H1 (cell line): Measurements from ENCODE around the gene PRXL2A.

Experiments
- ASH2L ChIP-seq: fragments of 200-600, 300-600 bp; sonication (generic); IDR thresholded peaks from one replicate; pipeline ENCODE4 v1.7.1; 2017; ENCODE audit warnings: low read length
- ATF3 ChIP-seq: IDR thresholded peaks from 2 replicates; pipeline ENCODE4 v1.6.1; 2011; ENCODE audit warnings: low read depth, mild to moderate bottlenecking, low read length; ENCODE audit not compliant: insufficient read depth
- CEBPB ChIP-seq: IDR thresholded peaks from 2 replicates; pipeline ENCODE4 v1.6.1; 2012; ENCODE audit warnings: low read depth, low read length
- CTCF ChIP-seq, 3 experiments: IDR thresholded peaks; 1 replicate in 2 of 3; 2 replicates in 1 of 3; pipeline versions ENCODE4 v1.5.1 to v1.6.1; 2011; ENCODE audit warnings: low read length in 3 of 3, mild to moderate bottlenecking in 3 of 3, inconsistent platforms in 2 of 3, low read depth in 1 of 3, moderate library complexity in 1 of 3; ENCODE audit not compliant: insufficient read depth in 1 of 3; ENCODE audit errors: control extremely low read depth in 1 of 3
- EGR1 ChIP-seq: IDR thresholded peaks from 2 replicates; pipeline ENCODE4 v1.6.1; 2011; ENCODE audit warnings: low read depth, low read length, borderline replicate concordance
- EZH2 ChIP-seq: fragments of 200-600 bp; sonication (generic); IDR thresholded peaks from 2 replicates; pipeline ENCODE4 v1.7.1; 2012; ENCODE audit warnings: low read depth, mild to moderate bottlenecking, moderate library complexity, low read length, inconsistent platforms; ENCODE audit not compliant: severe bottlenecking
- GABPA ChIP-seq: IDR thresholded peaks from 2 replicates; pipeline ENCODE4 v1.6.1; 2011; ENCODE audit warnings: mild to moderate bottlenecking, low read length, moderate library complexity, borderline replicate concordance; ENCODE audit not compliant: insufficient read depth
- GTF2F1 ChIP-seq: IDR thresholded peaks from 2 replicates; pipeline ENCODE4 v1.6.1; 2012; ENCODE audit warnings: low read depth, low read length, improper control_type of control experiment, borderline replicate concordance
- POLR2A ChIP-seq, 2 experiments: IDR thresholded peaks; 1 replicate in 1 of 2; 2 replicates in 1 of 2; pipeline ENCODE4 v1.6.1; 2011; ENCODE audit warnings: low read depth in 2 of 2, low read length in 2 of 2, mild to moderate bottlenecking in 2 of 2; ENCODE audit errors: control extremely low read depth in 1 of 2
- RAD21 ChIP-seq, 2 experiments: IDR thresholded peaks in 1 of 2; conservative IDR thresholded peaks in 1 of 2; 2 replicates each; pipeline ENCODE4 v1.6.1; 2011; ENCODE audit warnings: low read depth in 2 of 2, low read length in 2 of 2, improper control_type of control experiment in 1 of 2, inconsistent platforms in 1 of 2, mild to moderate bottlenecking in 1 of 2, moderate library complexity in 1 of 2
- RNF2 ChIP-seq: fragments of 200-900, 300-1000 bp; sonication (generic); IDR thresholded peaks from 2 replicates; pipeline ENCODE4 v1.7.1; 2016; ENCODE audit warnings: borderline replicate concordance, low read depth, mild to moderate bottlenecking, antibody characterized with exemption, low read length; ENCODE audit not compliant: poor library complexity, severe bottlenecking; ENCODE audit errors: missing control alignments
- SIN3A ChIP-seq, 2 experiments: IDR thresholded peaks in 1 of 2; conservative IDR thresholded peaks in 1 of 2; 2 replicates each; pipeline ENCODE4 v1.6.1; 2011 to 2012; ENCODE audit warnings: low read length in 2 of 2, improper control_type of control experiment in 1 of 2, low read depth in 1 of 2, mild to moderate bottlenecking in 1 of 2
- TAF1 ChIP-seq: IDR thresholded peaks from 2 replicates; pipeline ENCODE4 v1.6.1; 2011; ENCODE audit warnings: mild to moderate bottlenecking, low read depth, low read length
- YY1 ChIP-seq: IDR thresholded peaks from 2 replicates; pipeline ENCODE4 v1.6.1; 2011; ENCODE audit warnings: low read depth, mild to moderate bottlenecking, low read length

- TF ChIP-seq CTCF (IDR thresholded peaks at IDR 0.05; ENCODE audit: control extremely low read depth in 1 of 3, insufficient read depth in 1 of 3, low read depth in 1 of 3, low read length in 3 of 3) (no peak), GABPA (no peak), ASH2L (no peak), RNF2 (no peak), ATF3 (no peak), CEBPB (no peak), SIN3A (conservative IDR thresholded peaks at IDR 0.05 in 1 of 2, IDR thresholded peaks at IDR 0.05 in 1 of 2; ENCODE audit: low read depth in 1 of 2, low read length in 2 of 2) (no peak), RAD21 (IDR thresholded peaks at IDR 0.05 in 1 of 2, conservative IDR thresholded peaks at IDR 0.05 in 1 of 2; ENCODE audit: low read depth in 2 of 2, low read length in 2 of 2) (no peak), EGR1 (no peak), EZH2 (no peak), TAF1 (no peak), POLR2A (IDR thresholded peaks at IDR 0.05; ENCODE audit: control extremely low read depth in 1 of 2, low read depth in 2 of 2, low read length in 2 of 2) (no peak), YY1 (no peak), GTF2F1 (no peak)
Measured at GRCh38 chr10:80462981-80463741, 54.8 kb downstream of the PRXL2A start.
